ENCODE measurements around the gene MYH15. TPM values are rescaled to one million over a fixed set of nuclear protein-coding genes. Genes with fewer than 3 reads are reported as not detected.

The MYH15 gene
- total and polyA plus RNA-seq, 10 of the 15 experiments (the other 5 are each of a cell fraction or from before 2014, with no cell fraction given) = 0.05 to 0.27 (median 0.09) TPM; not detected in 1

DNA sequence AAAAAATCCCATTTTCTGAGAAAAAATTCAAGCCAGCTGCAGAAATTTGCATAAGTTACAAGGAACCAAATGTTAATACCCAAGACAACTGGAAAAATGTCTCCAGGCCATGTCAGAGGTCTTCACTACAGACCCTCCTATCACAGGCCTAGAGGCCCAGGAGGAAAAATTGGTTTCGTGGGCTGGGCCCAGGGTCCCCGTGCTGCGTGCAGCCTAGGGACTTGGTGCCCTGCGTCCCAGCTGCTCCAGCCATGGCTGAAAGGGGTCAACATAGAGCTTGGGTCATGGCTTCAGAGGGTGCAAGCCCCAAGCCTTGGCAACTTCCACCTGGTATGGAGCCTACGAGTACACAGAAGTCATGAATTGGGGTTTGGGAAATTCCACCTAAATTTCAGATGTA is 78.0 kb downstream of the MYH15 start:
- in situ Hi-C loops (cut with MboI) = no loop called here
- SMC1A ChIA-PET (ENCODE audit: uncharacterized antibody, unreplicated experiment) = no interaction called here
- FAIRE-seq (no peak), ATAC-seq (no peak), DNase-seq (ENCODE audit: low read depth, low spot score) (no peak)
- no TSS peak for BruUV-seq (replicated peaks)
- Histone ChIP-seq H3K27ac (ENCODE audit: control insufficient read depth, insufficient read depth) (no peak overlapping the region), H2AFZ (ENCODE audit: control insufficient read depth, low read depth, low read length) (no peak overlapping the region), H4K20me1 (ENCODE audit: control insufficient read depth, insufficient read depth) (no peaks in the 10 kb centered on the region), H3K9me3 (replicated peaks; ENCODE audit: control insufficient read depth, insufficient read depth, low read length) (no peaks in the 10 kb centered on the region; the same call in 1 of the 3 replicates), H3K4me2 (ENCODE audit: control insufficient read depth, insufficient read depth) (no peak overlapping the region), H3K36me3 (ENCODE audit: control insufficient read depth in 2 of 2, insufficient read depth in 2 of 2, low read length in 1 of 2) (no peaks in the 10 kb centered on the region), H3K9ac (ENCODE audit: control insufficient read depth, insufficient read depth, low read length) (no peak overlapping the region), H3K79me2 (ENCODE audit: control insufficient read depth, insufficient read depth, low read length) (no peaks in the 10 kb centered on the region), H3K27me3 (replicated peaks in 1 of 2; ENCODE audit: control insufficient read depth in 2 of 2, insufficient read depth in 2 of 2, low read length in 1 of 2) (no peaks in the 10 kb centered on the region), H3K4me1 (ENCODE audit: control insufficient read depth, insufficient read depth, low read length) (no peaks in the 10 kb centered on the region), H3K4me3 (no peak overlapping the region)
- WGBS (ENCODE audit: insufficient coverage, insufficient replicate concordance, low lambda C conversion rate, missing lambda C conversion rate) = 51% methylated on average over 4 of the region's 5 CpGs
- TF ChIP-seq YBX1 (IDR thresholded peaks at IDR 0.05) (no peak), KDM1A (IDR thresholded peaks at IDR 0.05; ENCODE audit: borderline replicate concordance) (no peak), JUND (IDR thresholded peaks at IDR 0.05; ENCODE audit: low read depth, low read length) (no peak), CBFB (IDR thresholded peaks at IDR 0.05; ENCODE audit: low read depth) (no peak), KLF5 (IDR thresholded peaks at IDR 0.05; ENCODE audit: partially characterized antibody) (no peak), NFYB (IDR thresholded peaks at IDR 0.05; ENCODE audit: insufficient read depth, low read depth, low read length) (no peak), ESRRA (IDR thresholded peaks at IDR 0.05; ENCODE audit: low read length) (no peak), SRF (IDR thresholded peaks at IDR 0.05; ENCODE audit: low read depth in 2 of 2, low read length in 2 of 2) (no peak), ZNF207 (IDR thresholded peaks at IDR 0.05; ENCODE audit: borderline replicate concordance) (no peak), SUZ12 (IDR thresholded peaks at IDR 0.05; ENCODE audit: unreplicated experiment) (no peak), RAD51 (IDR thresholded peaks at IDR 0.05) (no peak), BRCA1 (IDR thresholded peaks at IDR 0.05; ENCODE audit: low read depth, low read length) (no peak), NFIC (IDR thresholded peaks at IDR 0.05; ENCODE audit: low read depth, low read length) (no peak), TAF1 (IDR thresholded peaks at IDR 0.05; ENCODE audit: borderline replicate concordance, low read depth, low read length) (no peak), GABPA (IDR thresholded peaks at IDR 0.05; ENCODE audit: low read depth) (no peak), IRF4 (IDR thresholded peaks at IDR 0.05; ENCODE audit: low read depth, low read length) (no peak), NR2F1 (conservative IDR thresholded peaks at IDR 0.05) (no peak), NFYA (IDR thresholded peaks at IDR 0.05; ENCODE audit: borderline replicate concordance, low read depth, low read length) (no peak), BCL11A (IDR thresholded peaks at IDR 0.05; ENCODE audit: low read depth, low read length) (no peak)
- TF ChIP-seq, protein P1, sequence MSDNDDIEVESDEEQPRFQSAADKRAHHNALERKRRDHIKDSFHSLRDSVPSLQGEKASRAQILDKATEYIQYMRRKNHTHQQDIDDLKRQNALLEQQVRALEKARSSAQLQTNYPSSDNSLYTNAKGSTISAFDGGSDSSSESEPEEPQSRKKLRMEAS (IDR thresholded peaks at IDR 0.05; ENCODE audit: low read depth, low read length) = no peak
- RAD21 ChIA-PET (ENCODE audit: unreplicated experiment) = no interaction called here
- intact Hi-C loops (cut with micrococcal nuclease; ENCODE audit: unreplicated experiment) = no loop called here
- POLR2A ChIA-PET = no interaction called here
- CTCF ChIA-PET = no interaction called here

Measured in GM12878 (cell line).